Stimulated activated CD4-positive, alpha-beta T cell treated with anti-CD3 and anti-CD28 coated beads, Interleukin-1b, Interleukin-23, amount 100 ng/mL, for 4 hours (primary cell): ENCODE measurements around the gene MACROD2.

ENCODE experiments used
- DNase-seq, 2 donors: peaks; one replicate each; pipeline ENCODE4 v3.0.0-alpha.2; 2020; ENCODE audit warnings: low read depth in 2 of 2

The MACROD2 gene

DNA sequence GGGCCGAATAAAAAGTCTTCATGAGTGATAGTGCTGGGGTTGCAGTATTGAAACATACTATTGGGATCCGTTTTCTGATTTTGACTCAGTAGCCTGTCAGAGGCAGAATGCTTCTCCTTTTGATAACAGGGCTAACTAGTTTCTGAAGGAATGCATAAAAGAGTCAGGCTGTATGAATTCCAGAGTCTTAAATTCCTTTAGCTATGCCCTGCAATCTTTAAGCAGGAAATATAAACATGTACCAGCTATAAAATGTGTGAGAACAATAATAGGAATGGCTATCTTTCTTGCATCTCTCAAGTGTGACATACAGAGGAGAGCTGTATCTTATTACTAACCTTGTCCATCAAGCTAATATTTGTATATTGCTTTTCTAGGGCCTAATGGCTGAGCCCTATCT is 1660.8 kb downstream of the MACROD2 start:
- no peak for DNase-seq

DNA sequence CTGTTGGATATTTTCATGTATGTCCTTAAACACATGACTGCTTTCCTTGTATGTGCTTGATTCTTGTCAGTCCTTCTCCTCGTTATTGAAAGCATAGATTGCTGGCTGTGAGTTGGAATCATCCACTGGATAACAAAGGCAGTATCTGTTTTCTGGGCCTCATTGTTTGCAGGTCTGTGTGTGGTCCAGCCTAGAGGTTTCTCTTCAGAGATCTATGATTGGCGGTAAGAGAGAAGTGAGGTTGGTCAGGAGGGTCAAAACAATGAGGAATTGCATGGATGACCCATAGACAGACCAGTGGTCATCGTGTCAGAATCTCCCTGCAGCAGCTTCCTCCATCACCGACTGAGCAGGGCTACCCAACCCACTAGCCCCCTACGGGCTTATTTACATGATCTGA is 1663.0 kb downstream of the MACROD2 start:
- DNase-seq: no peak

DNA sequence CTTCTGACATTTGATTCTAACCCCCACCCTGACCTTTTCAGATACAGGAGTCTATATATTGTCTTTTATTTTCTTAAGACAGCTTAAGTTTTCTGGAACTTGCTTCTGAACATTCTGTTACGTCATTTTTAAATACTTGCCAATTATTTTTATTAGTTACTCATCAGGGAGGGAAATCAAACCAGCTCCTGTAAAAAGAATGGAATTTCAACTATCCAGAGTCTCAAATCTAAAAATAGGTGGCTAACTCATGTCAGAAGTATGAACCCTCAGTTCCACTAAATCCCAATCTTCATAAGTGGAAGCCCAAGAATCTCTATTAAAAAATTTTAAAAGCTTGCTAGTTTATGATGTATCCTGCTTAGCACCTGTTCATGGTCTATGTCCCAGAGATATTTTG is 1677.9 kb downstream of the MACROD2 start:
- no peak for DNase-seq

DNA sequence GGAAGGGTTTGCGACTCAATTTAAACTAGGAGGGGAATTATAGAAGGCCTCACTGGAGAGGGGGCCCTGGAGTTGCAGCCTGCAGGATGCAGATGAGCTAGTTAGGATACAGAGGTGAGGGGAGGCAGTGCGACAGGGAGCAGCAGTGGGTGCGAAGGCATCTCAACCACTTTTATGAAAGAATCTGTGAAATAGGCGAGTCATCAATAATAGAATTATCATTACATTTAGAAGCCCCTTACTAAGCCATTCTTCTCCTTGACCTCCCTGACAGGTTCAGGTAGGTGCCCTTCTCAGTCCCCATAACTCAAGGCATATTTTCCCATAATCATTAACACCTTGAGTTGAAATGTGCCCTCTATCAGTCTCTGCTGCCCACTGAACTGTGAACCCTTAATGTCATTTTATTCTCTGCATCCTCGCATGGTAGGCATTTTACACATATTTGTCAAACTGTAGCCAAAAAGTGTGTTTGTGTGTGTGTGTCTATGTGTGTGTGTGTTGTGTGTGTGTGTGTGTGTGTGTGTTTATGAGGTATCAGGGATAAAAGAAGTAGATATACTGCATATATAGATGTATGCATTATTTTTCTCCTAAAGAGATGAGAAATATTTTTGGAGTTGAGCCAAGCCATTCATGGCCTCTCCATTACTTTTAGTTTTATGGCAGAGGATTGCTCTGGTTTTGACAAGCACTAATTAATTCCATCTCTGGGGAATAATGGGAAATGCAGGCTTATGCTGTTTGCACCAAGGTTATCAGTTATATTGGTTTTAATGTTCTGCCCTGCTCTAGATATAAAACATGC is 1679.1 kb downstream of the MACROD2 start:
- no peak for DNase-seq

DNA sequence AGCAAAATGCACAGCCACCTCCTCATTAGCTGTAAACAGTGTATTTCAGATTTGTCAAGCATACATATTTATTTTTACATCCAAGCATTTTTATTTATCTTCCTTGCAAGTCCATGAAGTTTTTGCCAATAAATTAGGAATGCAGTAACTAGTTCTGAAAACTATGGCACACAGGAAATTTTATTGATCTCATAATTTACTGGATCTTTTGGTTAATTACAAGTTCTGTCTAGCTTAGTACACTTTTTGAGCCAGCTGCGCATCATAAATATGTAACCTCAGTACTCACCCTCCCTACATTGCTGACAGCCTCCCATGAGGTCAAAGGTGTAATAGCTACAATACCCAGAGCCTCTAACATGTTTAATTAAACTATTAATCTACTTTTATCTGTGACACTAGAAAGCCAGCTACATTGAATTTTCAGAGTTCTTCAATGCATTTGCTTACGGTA is 1679.8 kb downstream of the MACROD2 start:
- no peak for DNase-seq

DNA sequence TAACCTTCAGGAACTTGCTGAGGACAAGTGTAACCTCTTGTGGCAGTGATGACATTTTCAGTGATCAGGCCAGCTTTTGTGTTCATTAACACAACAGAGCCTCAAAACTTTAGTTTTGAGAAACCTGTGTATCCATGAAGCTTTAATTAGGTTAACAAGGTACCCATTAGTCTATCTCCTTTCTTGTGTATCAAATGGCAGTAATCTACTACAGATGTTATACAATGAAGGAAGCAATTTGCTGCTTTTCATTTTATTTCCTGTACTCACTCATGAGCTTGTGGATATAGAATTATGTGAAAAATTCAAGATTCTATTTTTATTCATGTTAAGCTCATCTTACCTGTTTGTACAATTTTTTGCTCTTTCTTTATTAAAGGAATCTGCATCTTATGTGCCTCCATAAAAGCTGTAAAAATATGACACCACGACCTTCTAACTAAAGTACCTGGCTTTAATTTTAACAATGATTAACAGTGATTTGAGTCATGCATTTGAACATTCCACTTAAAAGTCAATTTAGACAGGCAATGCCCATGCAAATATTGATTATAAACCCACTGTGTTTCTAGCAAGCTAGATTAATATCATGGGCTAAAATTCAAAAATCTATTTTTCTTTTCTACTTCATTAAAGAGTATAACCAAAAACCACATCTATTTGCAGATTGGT is 1680.6 kb downstream of the MACROD2 start:
- no peak for DNase-seq

DNA sequence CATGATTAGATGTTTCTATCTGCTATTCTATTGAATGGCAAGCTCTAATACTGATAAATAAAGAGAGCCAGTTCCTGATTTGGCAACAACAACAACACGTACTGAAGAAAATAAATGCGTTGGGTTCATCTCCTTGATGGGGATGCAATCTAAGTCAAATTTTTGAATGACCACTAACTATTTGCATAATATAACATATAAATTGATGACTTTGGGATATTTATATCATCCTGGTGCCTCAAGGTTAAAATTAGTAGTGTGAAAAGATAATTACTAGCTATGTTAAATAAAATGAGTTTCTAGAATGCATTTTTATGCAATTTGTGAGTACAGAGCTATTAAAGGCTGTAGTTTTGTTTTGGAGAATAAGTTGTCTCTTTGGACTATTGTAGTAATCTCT is 1681.5 kb downstream of the MACROD2 start:
- no peak for DNase-seq

DNA sequence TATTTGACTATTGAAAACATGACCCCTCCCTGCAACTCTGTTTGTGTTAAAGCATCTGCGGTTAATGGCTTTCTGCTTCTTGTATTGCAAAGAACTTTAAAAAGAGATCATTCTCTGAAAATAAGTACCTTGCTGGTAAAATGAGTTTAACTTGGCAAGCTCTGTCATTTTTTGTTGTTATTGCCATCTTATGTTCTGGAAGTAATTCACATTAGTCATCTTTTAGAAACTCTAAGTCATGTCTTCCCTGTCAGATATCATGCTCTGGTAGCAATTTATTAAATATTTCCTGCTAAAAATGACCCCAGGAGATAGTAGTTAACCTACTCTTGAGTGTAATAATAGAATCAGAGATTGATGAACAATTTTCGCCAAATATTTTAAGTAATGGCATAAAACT is 1687.4 kb downstream of the MACROD2 start:
- no peak for DNase-seq

DNA sequence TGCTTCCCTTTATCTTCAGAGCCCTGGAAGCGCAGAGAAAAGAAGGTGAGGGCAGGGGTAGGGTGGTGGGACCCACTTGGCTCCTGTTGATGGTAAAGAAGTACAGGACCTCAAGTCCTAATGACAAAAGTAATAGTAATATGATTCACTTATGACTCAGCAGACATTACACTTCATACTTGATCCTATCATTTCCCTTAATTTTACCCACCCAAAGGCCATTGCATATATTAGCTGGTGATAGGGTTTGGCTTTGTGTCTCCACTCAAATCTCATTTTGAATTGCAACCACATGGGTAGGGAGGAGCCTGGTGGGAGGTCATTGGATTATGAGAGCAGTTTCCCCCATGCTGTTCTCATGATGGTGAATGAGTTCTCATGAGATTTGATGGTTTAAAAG is 1697.3 kb downstream of the MACROD2 start:
- no peak for DNase-seq

DNA sequence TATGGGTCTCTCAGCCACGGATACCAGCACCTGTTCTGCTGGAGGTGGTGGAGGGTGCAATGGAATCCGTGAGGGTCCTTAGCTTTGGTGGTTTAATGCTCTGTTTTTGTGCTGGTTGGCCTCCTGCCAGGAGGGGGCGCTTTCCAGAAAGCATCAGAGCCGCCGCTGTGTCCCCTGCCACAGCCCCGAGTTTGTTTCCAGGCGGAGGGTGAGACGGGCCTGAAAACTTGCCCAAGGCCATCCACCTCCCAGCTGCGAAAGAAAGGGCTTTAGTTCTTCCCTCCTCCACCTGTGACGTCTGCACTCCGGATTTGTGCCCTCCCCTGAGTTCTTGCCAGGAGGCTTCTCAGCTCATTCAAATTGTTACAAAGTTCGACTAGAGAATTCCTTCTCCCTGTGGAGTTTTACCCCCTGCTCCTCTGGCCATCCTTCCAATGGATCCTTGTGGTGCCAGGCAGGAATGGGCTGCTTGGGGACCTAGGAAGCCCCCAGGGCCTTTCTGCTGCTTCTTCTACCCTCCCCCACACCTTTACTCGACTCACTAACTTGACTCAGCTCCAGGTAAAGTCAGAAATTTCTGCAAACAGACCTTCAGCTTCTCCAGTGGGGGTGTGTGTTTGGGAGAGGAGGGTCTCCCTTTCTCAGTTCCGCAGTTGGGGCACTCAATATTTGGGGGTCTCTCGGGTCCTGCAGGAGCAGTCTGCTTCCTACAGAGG is 1704.3 kb downstream of the MACROD2 start:
- no peak for DNase-seq

DNA sequence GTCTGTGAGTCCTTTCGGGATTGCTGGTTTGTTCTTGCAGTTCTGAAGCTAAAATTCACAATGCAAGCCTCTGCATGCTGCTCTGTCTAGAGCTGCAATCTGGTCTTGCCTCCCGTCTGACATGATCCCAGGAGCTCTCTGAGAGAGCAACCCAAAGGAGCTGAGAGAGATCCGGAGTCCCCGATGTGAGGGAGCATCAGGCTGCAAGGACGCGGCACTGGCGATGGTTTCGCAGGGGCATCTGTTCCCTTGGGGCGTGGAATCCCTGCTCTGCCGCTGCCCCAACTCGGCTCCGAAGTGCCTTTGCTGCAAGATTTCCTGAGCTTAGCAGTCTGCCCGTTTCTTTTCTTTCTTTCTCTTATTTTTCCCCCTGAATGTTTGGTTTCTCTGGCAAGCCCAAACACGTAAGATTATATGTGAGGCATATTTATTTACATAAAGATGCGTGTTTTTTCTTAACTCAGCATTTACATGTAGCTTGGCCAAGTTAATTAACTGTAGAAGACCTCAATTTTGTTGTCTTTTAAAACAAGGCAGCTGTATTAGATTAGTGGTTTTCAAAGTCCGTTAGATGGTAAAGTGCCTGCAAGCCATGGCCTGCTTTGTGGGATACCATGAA is 1704.9 kb downstream of the MACROD2 start:
- no peak for DNase-seq

DNA sequence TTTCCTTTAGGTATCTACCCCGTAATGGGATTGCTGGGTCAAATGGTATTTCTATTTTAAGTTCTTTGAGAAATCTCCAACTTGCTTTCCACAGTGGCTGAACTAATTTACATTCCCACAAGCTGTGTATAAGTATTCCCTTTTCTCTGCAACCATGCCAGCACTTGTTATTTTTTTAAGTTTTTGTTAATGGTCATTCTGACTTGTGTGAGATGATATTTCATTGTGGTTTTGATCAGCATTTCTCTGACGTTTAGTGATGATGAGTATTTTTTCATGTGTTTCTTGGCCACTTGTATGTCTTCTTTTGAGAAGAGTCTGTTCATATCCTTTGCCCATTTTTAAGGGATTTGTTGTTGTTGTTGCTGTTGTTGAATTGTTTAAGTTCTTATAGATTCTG is 1706.8 kb downstream of the MACROD2 start:
- DNase-seq: no peak

DNA sequence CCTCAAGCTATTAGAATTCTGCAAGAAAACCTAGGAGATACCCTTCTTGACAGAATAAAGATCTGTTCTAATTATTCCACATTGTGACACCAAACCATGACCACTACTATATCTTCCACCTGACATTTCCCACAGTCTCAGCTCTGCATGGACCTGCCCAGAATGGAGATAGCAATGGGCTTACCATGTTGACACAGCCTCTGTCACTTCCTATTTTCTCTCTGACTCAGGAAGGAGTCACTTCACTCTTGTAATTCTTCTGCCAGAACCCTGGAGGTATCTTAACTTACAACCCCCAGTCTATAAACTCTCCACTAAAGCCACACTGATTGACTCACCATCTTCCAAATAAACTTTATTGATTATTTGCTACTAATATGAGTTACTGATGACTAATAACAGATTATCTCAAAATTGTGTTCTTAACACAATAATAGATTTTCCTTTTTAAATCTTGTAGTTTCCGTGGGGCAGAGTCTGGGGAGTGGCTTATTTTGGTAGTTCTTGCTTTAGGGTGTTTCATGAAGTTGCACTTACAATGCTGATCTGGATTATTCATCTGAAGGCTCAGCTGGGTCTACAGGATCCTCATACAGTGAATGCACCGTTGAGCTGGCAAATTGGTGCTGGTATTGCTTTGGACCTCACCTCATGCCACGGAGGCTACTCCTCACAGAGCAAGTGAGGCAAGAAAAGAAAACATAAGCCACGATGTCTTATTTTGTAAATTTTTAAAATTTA is 1708.0 kb downstream of the MACROD2 start:
- no peak for DNase-seq

DNA sequence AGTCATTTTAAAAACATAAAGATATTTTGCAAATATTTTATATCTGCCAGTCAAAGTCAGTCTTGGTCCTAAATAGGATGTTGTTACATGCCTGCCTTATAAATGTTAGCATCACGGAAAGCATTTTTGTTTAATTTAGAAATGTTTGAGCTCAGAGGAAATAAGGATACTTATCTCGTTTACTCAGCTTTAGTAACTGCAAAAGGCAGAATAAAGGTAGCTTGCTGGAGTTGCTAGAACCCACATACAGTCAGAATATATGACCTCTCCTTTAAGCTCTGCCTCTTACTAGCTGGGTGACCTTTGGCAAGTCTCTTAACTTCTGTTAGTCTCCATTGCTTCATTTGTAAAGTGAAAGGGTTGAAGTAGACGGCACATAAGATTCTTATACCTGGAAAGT is 1710.7 kb downstream of the MACROD2 start:
- no peak for DNase-seq

DNA sequence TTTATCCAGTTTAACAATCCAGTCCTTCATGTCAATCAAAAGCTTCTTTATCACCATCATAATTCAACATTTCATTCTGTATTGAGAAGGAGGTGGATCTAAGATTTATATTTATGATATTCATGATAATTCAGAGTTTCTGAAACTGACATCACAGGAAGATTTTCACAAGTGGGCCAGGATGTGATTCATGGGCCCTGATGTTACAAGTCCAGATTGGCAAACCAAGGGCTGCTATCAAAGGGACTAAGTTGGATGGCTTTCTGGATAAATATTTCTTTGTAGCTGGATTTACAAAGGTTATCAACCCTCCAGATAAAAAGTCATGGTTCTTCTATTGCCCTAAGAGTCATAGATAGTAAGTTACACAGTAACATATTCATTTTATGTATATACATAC is 1711.4 kb downstream of the MACROD2 start:
- DNase-seq: no peak

DNA sequence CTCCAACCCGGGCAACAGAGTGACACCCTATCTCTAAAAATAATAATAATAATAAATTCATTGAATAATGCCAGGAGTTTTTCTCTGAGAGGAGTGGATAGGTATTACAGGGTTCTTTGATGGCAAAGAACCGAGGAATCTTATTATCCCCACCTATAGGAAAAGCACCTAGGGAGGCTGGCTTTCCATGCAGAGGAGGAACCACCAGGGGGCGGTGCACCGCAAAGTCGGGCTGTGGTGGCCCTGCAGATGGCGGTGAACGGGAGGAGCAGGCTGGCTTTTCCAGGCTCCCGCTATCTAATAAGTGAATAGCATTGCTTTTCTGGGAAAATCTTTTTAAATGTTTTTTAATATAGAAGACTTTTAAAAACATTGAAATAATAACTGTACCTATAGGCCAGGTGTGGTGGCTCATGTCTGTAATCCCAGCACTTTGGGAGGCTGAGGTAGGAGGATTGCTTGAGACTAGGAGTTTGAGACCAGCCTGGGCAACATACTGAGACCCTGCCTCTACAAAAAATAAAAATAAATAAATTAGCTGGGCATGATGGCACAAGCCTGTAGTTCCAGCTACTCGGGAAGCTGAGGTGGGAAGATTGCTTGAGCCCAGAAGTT is 1713.8 kb downstream of the MACROD2 start:
- peak; percentile 0 to 16 for DNase-seq

DNA sequence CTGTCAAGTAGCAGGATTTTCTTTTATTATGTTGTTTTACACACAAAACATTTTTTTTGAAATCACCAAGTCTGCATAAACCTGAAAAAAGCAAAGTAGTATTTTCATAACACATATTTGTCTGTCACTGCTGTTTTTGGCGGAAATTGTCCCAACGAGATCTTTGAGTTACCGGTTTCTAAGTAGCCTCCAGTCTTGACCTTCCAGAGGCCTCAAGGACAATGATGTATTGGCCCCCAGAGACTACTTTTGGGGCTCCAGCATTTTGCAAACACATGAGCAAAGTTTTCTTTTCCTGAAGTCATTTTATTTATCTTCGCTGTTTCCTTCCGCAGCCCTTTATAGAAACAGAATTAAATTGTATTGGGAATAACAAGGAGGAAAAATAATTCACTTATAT is 1715.3 kb downstream of the MACROD2 start:
- no peak for DNase-seq

DNA sequence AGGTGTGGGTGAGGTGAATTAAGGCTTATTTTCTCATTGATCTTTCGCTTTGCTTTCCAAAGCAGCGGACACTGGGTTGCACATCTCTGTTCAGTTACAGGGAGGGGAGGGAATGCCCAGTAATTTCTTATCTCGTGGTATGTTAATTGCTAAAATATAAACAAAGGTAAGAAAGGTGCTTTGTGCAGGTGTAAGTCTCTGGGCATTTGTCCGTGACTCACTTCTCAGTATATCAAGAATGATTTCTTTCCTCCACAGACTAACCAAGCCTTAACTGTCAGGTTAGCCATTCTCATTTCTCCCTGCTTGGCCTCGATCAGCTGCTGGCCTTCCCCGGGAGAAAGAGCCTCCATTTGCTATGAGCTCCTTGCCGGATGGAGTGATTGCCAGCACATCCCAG is 1715.9 kb downstream of the MACROD2 start:
- DNase-seq: no peak

DNA sequence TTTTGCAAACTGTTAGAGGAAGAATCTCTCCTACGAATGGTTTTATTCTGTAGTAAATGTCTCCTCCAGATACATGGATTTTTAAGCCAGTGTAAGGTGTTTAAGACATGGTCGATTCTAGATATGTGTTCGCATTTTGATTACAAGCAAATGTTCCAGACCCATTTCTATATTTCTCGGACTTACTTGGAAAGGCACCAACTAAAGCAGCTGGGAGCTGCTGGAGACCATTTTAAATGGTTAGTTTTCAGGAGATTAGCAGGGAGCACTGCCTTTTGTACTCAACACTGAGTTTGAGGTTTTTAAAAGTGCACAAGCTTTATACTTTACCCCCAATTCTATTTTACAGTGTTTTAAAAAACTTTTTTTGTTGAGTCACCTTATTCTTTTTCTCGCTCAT is 1720.9 kb downstream of the MACROD2 start:
- DNase-seq: no peak

DNA sequence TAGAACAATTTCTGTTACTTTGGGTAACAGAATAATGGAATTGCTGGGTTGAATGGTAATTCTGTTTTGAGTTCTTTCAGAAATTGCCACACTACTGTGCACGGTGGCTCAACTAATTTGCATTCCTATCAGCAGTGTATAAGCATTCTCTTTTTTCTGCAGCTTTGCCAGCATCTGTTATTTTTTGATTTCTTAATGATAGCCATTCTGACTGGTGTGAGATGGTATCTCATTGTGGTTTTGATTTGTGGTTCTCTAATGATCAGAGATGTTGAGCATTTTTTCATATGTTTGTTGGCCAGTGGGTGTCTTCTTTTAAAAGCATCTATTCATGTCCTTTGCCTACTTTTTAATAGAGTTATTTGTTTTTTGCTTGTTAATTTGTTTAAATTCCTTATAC is 1731.1 kb downstream of the MACROD2 start:
- no peak for DNase-seq

DNA sequence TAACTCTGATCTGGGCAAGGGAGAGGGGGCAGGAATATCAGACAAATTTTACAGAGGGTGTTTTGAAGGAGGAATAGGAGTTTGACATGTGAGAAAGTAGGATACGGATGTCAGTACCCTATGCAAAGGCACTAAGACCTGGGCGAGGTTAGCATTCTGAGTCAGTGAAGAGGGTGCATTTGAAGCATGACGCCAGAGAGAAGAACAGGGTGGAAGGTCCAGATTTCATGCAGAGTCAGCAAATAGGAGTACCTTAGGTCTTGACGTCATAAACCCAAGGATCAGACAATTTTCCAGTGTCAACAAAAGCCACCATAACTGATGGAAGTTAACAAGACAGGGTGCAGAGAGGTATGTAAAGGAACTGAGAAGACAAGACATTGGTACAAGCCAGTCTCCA is 1738.7 kb downstream of the MACROD2 start:
- DNase-seq: no peak
